SKM-1 (cell line): ENCODE data around the gene PABPC1L2A.
"Not testable (repeated sequence)": the region's sequence is repeated elsewhere in the genome, so short reads cannot be mapped to it uniquely, and the experiment has no call there.

Experiments
- DNase-seq: peaks from one replicate; lab custom pipeline; 2025; ENCODE audit not compliant: unreplicated experiment; lab: John Stamatoyannopoulos, UW

PABPC1L2A gene

DNA sequence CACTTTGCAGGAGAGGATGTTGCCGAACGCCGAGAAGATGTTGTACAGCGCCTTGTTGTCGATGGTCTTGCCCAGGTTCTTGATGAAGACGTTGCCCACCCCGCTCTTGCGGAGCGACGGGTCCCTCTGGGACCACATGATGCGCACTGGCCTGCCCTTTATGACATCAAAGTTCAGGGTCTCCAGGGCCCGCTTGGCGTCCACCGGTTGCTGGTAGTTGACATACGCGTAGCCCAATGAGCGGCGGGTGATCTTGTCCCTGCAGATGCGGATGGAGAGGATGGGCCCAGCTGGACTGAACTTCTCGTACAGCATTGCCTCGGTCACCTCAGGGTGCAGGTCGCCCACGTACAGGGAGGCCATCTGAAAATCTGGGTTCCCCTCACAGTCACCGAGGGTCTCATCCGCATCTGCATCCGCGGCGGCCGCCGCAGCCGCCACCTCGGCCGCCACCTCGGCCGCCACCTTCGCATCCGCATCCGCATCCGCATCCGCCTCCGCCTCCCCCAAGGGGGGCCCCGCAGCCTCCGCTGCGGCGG is at the start of gene PABPC1L2A:
TSS of gene PABPC1L2A (minus strand) at position 489 of the 539 bp plus-strand sequence. CDS start at position 363, 126 bp downstream.
- not testable (repeated sequence) for DNase-seq

DNA sequence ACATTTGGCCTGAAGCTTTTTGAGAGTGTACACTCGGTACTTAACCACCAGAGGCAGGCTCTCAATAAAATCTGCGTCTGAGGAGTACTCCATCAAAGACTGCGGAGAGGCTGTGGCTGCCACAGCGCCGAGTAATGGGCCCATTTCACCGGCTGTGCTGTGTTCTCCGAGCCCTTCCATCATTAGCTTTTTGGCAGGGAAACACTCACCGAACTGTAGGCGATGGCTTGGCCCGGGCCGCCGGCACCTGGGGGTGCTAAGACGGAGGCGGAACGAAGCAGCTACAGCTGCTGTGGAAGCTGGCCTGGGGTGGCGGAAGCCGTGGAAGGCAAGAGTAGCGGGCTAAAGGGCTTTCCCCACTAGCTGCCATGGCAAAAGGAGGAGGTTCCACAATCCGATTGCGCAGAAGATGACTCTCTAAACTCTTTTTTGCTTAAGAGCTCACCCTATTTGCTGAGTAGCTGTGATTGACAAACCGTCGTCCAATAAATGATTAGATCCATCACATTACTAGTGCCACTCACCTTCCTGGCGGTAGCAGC is 48.5 kb upstream of the PABPC1L2A start:
- DNase-seq: no peak

DNA sequence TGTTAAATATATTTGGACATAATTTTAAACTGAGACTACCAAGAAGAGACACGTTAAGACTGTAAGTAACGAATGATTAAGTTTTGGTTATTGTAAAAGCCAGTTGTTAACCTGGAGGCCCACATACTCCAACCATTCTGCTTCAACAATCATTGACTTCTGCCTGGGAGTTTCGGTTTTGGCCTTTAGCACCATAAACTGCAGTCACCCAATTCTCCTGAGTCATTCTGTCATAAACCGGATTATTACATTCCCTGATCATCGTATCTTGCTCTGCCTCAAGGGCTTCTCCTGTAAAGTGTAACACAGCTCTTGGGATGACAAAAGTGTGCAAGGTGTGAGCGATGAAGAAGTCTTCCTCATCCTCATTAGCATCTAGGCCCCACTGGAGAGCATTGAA is 46.9 kb upstream of the PABPC1L2A start:
- no peak for DNase-seq

DNA sequence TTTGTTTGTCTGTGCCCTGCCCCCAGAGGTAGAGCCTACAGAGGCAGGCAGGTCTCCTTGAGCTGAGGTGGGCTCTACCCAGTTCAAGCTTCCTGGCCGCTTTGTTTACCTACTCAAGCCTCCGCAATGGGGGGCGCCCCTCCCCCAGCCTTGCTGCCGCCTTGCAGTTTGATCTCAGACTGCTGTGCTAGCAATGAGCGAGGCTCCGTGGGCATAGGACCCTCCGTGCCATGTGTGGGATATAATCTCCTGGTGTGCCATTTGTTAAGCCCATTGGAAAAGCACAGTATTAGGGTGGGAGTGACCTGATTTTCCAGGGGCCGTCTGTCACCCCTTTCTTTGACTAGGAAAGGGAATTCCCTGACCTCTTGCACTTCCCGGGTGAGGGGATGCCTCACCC is 20.2 kb upstream of the PABPC1L2A start:
- not testable (repeated sequence) for DNase-seq

DNA sequence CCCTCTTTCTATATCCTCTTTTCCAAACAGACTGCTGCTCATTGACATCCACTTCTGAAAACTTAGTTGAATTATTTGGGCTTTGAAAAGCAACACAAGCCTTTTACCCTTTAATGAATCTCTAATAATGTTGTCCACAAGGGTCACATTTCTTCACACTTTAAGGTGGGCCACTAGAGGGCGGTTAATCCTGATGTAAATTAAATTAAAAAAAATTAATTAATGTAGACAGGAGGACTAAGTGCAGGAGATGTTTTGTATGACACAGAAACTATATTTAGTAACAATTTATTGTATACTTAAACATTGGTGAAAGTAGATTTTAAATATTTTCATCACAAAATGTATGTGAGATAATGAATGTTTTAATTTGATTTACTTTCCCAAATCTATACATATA is 7.5 kb upstream of the PABPC1L2A start:
- not testable (repeated sequence) for DNase-seq

DNA sequence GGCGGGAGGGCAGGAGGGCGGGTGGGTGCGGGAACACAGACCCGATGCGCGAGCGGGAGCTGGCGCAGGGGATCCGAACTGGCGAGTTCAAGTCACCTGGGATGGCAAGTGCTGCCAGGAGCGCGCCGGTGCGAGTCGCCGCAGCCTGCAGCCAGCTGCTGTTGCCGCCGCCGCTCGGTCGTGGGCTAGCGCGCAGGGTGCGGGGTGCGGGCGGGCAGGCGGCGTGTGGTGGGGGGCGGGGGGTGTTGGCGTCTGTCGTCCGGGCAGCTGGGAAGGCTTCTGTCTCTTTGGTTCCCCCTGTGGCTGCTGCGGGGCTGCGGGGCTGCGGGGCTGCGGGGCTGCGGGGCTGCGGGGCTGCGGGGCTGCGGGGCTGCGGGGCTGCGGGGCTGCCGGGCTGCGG is 572 bp upstream of the PABPC1L2A start:
- not testable (repeated sequence) for DNase-seq

DNA sequence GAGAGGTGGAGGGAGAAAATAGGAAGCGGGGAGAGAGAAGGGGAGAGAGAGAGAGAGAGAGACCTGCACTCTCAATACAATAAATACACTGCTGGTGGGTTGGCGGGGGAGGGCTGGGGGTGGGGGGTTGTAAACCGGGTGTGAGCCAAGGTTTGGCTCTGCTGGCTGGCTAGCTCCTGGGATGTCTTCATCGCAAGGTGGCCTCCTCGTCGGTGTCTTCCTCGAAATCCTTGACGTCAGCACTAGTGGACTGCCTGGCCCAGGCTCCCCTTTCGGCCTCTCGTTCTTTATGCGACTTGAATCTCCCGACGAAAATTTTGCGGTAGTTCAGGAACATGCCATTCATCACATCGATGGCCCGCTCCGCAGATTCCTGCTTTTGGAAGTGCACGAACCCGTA is 715 bp downstream of the PABPC1L2A start:
- not testable (repeated sequence) for DNase-seq

DNA sequence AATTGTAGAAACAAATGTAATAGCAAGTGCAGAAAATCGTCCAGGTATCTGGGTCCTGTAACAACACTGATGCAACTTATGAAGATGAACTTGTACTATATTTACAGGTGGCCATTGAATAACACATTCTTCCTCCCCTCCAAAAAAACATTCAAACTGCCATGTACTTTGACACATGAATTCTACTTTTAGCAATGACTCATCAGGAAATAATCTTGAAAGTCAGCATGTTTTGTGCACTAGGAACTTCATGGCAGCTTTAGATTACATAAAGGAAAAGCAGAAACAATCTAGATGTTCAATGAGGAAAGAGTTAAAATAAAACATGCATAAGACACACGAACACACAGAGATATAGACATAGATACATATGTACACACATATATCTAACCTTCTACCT is 2.5 kb downstream of the PABPC1L2A start:
- DNase-seq: no peak

DNA sequence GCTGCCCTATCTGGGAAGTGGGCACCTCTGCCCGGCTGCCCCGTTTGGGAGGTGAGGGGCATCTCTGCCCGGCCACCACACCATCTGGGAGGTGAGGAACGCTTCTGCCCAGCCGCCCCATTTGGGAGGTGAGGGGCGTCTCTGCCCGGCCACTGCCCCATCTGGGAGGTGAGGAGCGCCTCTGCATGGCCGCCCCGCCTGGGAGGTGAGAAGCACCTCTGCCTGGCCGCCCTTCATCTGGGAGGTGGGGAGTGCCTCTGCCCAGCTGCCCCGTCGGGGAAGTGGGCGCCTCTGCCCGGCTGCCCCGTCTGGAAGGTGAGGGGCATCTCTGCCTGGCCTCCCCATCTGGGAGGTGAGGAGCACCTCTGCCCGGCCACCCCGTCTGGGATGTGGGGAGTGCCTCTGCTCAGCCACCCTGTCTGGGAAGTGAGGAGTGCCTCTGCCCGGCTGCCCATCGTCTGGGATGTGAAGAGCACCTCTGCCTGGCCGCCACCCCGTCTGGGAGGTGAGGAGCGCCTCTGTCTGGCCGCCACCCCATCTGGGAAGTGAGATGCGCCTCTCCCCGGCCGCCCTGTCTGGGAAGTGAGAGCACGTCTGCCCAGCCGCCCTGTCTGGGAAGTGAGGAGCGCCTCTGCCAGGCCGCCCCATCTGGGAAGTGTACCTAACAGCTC is 9.8 kb downstream of the PABPC1L2A start:
- DNase-seq: no peak

DNA sequence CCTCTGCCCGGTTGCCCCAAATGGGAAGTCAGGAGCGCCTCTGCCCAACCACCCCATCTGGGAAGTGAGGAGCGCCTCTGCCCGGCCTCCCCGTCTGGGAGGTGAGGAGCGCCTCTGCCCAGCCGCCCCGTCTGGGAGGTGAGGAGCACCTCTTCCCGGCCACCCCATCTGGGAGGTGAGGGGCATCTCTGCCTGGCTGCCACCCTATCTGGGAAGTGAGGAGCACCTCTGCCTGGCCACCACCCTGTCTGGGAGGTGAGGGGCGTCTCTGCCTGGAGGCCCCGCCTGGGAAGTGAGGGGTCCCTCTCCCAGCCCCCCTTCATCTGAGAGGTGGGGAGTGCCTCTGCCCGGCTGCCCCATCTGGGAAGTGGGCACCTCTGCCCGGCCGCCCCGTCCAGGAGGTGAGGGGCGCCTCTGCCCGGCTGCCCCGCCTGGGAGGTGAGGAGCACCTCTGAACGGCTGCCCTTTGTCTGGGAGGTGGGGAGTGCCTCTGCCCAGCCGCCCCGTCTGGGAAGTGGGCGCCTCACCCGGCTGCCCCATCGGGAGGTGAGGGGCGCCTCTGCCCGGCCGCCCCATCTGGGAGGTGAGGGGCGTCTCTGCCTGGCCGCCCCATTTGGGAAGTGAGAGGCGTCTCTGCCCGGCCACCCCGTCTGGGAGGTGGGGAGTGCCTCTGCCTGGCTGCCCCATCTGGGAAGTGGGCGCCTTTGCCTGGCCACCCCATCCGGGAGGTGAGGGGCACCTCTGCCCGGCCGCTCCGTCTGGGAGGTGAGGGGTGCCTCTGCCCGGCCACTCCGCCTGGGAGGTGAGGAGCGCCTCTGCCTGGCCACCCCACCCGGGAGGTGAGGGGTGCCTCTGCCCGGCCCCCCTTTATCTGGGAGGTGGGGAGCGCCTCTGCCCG is 10.6 kb downstream of the PABPC1L2A start:
- DNase-seq: no peak

DNA sequence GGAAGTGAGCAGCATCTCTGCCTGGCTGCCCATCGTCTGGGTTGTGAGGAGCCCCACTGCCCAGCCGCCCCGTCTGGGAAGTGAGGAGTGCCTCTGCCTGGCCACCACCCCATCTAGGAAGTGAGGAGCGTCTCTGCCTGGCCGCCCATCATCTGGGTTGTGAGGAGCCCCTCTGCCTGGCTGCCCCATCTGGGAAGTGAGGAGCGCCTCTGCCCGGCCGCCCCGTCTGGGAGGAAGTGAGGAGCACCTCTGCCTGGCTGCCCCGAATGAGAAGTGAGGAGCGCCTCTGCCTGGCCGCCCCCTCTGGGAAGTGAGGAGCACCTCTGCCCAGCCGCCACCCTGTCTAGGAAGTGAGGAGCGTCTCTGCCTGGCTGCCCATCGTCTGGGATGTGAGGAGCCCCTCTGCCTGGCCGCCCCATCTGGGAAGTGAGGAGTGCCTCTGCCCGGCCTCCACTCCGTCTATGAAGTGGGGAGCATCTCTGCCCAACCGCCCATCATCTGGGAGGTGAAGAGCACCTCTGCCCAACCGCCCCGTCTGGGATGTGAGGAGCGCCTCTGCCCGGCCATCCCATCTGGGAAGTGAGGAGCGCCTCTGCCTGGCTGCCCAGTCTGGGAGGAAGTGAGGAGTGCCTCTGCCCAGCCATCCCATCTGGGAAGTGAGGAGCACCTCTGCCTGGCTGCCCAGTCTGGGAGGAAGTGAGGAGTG is 11.4 kb downstream of the PABPC1L2A start:
- not testable (repeated sequence) for DNase-seq

DNA sequence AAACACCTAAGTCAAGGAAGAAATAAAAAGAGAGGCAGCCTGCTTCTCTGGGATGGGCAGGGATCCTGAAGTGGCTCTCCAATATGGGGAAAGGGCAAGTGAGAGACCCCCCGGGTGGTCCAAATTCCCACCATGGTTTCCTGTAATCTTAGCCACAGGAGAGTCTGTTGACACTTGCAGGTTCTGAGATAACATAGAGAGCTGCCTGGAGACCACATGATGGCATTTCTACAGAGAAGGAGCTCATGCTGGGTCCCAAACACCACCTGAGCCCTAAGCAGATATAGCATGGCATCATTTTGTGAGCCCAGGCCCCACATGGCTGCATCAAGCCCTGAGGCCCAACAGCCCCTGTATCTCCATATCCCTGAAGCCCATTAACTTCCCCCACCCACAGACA is 50.4 kb downstream of the PABPC1L2A start:
- DNase-seq: no peak
